KMS-11 (cell line): ENCODE measurements around the gene GFRA4.

ENCODE experiments used
- H2AFZ ChIP-seq: fragments of 200-600 bp; sonication (generic); 2 replicates; pipeline ENCODE4 v1.6.1; 2016; ENCODE audit warnings: antibody characterized with exemption, mixed run types, low read depth
- H3K27ac ChIP-seq: fragments of 200-600 bp; sonication (generic); 2 replicates; pipeline ENCODE4 v1.6.1; 2016; ENCODE audit warnings: mild to moderate bottlenecking, mixed run types
- H3K27me3 ChIP-seq: fragments of 200-600 bp; sonication (generic); 2 replicates; pipeline ENCODE4 v1.6.1; 2017; ENCODE audit warnings: mild to moderate bottlenecking, low read depth, mixed run types, moderate library complexity; ENCODE audit not compliant: insufficient read depth
- H3K36me3 ChIP-seq: fragments of 200-600 bp; sonication (generic); 2 replicates; pipeline ENCODE4 v1.6.1; 2017; ENCODE audit warnings: mild to moderate bottlenecking, mixed run types; ENCODE audit not compliant: insufficient read depth
- H3K4me1 ChIP-seq: fragments of 200-600 bp; sonication (generic); 2 replicates; pipeline ENCODE4 v1.6.1; 2016; ENCODE audit warnings: mild to moderate bottlenecking, low read depth, mixed run types; ENCODE audit not compliant: poor library complexity, severe bottlenecking
- H3K4me2 ChIP-seq: fragments of 200-600 bp; sonication (generic); 2 replicates; pipeline ENCODE4 v1.7.0; 2016; ENCODE audit warnings: mild to moderate bottlenecking, mixed run types
- H3K4me3 ChIP-seq: fragments of 200-600 bp; sonication (generic); IDR thresholded peaks from 2 replicates; pipeline ENCODE4 v1.6.1; 2017; ENCODE audit warnings: low read depth, low read length, mixed read lengths; ENCODE audit not compliant: insufficient read depth
- H3K79me2 ChIP-seq: fragments of 200-600 bp; sonication (generic); 2 replicates; pipeline ENCODE4 v1.6.1; 2016; ENCODE audit warnings: low read depth, mixed run types; ENCODE audit not compliant: insufficient read depth
- H3K9ac ChIP-seq: fragments of 200-600 bp; sonication (generic); 2 replicates; pipeline ENCODE4 v1.6.1; 2016; ENCODE audit warnings: mild to moderate bottlenecking, mixed run types
- H4K20me1 ChIP-seq: fragments of 200-600 bp; sonication (generic); 2 replicates; pipeline ENCODE4 v1.6.1; 2016; ENCODE audit warnings: mild to moderate bottlenecking, mixed run types; ENCODE audit not compliant: insufficient read depth
- TF ChIP-seq, protein P1 (sequence below): fragments of 200-600 bp; sonication (generic); conservative IDR thresholded peaks from 2 replicates; pipeline ENCODE4 v1.6.1; 2017; ENCODE audit warnings: low read depth, mild to moderate bottlenecking, antibody characterized with exemption, low read length, moderate library complexity, mixed read lengths

GFRA4 gene

GRCh38 chr20:3614466-3614865 lies 48.7 kb downstream of the GFRA4 start:
- Histone ChIP-seq H3K4me1 (no peaks in the 10 kb centered on the region), H3K4me3 (no peak overlapping the region), H3K79me2 (no peaks in the 10 kb centered on the region), H2AFZ (no peak overlapping the region), H3K9ac (no peak overlapping the region), H3K27me3 (no peaks in the 10 kb centered on the region), H3K36me3 (no peaks in the 10 kb centered on the region), H3K27ac (no peak overlapping the region), H3K4me2 (no peak overlapping the region), H4K20me1 (no peaks in the 10 kb centered on the region)
- TF ChIP-seq, protein P1, sequence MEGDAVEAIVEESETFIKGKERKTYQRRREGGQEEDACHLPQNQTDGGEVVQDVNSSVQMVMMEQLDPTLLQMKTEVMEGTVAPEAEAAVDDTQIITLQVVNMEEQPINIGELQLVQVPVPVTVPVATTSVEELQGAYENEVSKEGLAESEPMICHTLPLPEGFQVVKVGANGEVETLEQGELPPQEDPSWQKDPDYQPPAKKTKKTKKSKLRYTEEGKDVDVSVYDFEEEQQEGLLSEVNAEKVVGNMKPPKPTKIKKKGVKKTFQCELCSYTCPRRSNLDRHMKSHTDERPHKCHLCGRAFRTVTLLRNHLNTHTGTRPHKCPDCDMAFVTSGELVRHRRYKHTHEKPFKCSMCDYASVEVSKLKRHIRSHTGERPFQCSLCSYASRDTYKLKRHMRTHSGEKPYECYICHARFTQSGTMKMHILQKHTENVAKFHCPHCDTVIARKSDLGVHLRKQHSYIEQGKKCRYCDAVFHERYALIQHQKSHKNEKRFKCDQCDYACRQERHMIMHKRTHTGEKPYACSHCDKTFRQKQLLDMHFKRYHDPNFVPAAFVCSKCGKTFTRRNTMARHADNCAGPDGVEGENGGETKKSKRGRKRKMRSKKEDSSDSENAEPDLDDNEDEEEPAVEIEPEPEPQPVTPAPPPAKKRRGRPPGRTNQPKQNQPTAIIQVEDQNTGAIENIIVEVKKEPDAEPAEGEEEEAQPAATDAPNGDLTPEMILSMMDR: no peak

- Histone ChIP-seq H3K27me3 (no peaks in the 10 kb centered on the region), H3K4me2 (no peak overlapping the region), H3K36me3 (no peaks in the 10 kb centered on the region), H4K20me1 (no peaks in the 10 kb centered on the region), H3K9ac (no peak overlapping the region), H3K4me3 (no peak overlapping the region), H2AFZ (no peak overlapping the region), H3K27ac (no peak overlapping the region), H3K4me1 (no peaks in the 10 kb centered on the region), H3K79me2 (no peaks in the 10 kb centered on the region)
- TF ChIP-seq, protein P1: no peak
Measured at GRCh38 chr20:3613821-3614440, 49.3 kb downstream of the GFRA4 start.

DNA sequence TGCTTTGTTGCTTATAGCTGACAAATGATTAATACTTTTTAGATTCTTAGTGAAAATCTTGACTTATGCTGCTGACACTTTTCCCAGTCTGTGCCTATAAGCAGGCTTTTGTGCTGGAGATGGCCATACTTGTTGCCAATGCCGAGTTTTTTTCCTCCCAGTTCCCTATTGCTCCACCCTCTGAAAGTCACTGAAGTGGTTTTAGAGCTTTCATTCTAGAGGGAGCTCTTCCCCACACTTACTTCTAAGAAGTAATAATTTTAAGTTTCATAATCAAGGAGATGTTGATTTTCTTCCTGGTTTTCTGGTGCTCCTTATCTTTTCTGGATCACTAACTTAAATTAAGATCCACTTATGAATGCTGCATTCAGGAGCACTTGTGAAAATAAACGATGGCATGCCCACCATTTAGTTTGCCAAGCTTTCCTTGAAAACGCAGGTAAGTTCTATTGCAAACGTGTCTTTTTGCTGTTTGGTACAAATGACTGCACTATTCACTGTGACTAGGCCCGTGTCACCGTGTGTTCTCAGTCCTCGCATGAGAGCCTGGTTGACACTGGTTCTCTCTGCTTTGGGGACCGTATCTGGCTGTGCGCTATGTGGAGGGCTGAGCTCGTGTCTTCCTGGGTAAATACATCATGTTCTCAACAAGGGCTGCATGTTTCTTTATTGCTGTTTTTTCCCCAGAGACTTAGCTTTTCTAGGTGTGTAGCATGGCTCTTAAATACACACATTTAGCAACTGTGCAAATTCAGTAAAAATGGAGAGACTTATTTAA lies 50.2 kb downstream of the GFRA4 start:
- Histone ChIP-seq H4K20me1 (no peaks in the 10 kb centered on the region), H3K9ac (no peak overlapping the region), H2AFZ (no peak overlapping the region), H3K36me3 (no peaks in the 10 kb centered on the region), H3K4me1 (no peaks in the 10 kb centered on the region), H3K79me2 (no peaks in the 10 kb centered on the region), H3K4me3 (no peak overlapping the region), H3K4me2 (no peak overlapping the region), H3K27ac (no peak overlapping the region), H3K27me3 (no peaks in the 10 kb centered on the region)
- TF ChIP-seq, protein P1: no peak

DNA sequence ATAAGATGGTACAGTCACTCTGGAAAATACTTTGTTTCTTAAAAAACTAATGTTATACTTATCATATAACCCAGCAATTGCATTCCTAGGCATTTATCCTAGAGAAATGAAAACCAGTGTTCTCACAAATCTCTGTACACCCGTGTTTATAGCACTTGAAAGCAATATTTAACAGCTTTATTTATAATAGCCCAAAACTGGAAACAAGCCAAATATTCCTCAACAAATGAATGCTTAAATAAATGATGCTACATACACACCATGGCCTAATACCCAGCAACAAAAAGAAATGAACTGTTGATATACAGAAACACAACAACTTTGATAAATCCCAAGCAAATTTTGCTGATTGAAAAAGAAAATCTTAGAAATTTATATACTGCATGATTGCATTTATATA lies 51.3 kb downstream of the GFRA4 start:
- no peak overlapping the region for H3K9ac ChIP-seq
- TF ChIP-seq, protein P1: no peak
- no peaks in the 10 kb centered on the region for H3K36me3 ChIP-seq
- H3K4me2 ChIP-seq: no peak overlapping the region
- no peak overlapping the region for H2AFZ ChIP-seq
- H3K4me1 ChIP-seq: no peaks in the 10 kb centered on the region
- H3K79me2 ChIP-seq: no peaks in the 10 kb centered on the region
- no peaks in the 10 kb centered on the region for H3K27me3 ChIP-seq
- H4K20me1 ChIP-seq: no peaks in the 10 kb centered on the region
- H3K27ac ChIP-seq: no peak overlapping the region
- no peak overlapping the region for H3K4me3 ChIP-seq
